B cell (primary cell): ENCODE measurements around the gene F12. TPM values are rescaled to one million over a fixed set of nuclear protein-coding genes. Genes with fewer than 3 reads are reported as not detected.
A peak's percentile ranks its signal among the peaks of the same experiment; 100 is the strongest.

Experiments
- ATAC-seq: fragments of 200-7000 bp; cut with Tn5 transposase; one replicate; pipeline ENCODE4 v1.10.0; 2021; ENCODE audit warnings: low read depth, mild to moderate bottlenecking, moderate number of reproducible peaks, moderate library complexity
- CTCF ChIA-PET: fragments of 350-600 bp; sonication (Branson Sonifier 250); formaldehyde crosslinking; loops from one replicate; lab custom pipeline; 2021; ENCODE audit warnings: antibody characterized with exemption, inconsistent platforms; lab: Charles Lee
- POLR2A ChIA-PET: fragments of 350-600 bp; sonication (Branson Sonifier 250); formaldehyde crosslinking; loops from one replicate; lab custom pipeline; 2021; ENCODE audit warnings: antibody characterized with exemption; lab: Charles Lee
- DNase-seq: peaks from one replicate; pipeline ENCODE4 v3.0.0; 2013
- H2AFZ ChIP-seq: 2 replicates; pipeline ENCODE4 v1.6.1; 2012; ENCODE audit warnings: mild to moderate bottlenecking, low read depth, low read length; ENCODE audit not compliant: insufficient read depth, poor library complexity, severe bottlenecking
- H3K27ac ChIP-seq, 2 donors: 1 replicate in 1 of 2; 2 replicates in 1 of 2; pipeline ENCODE4 v1.5.1; 2012 to 2013; ENCODE audit warnings: low read length in 2 of 2, mild to moderate bottlenecking in 2 of 2, moderate library complexity in 1 of 2
- H3K27me3 ChIP-seq, 4 experiments: fragments of 200-600 bp in 1 of 4; sonication (generic) in 1 of 4; replicated peaks in 1 of 4; 1 replicate in 2 of 4; 2 replicates in 2 of 4; pipeline versions ENCODE4 v1.6.1 to v1.7.0; 2013 to 2016; ENCODE audit warnings: low read length in 3 of 4, mild to moderate bottlenecking in 2 of 4, mixed read lengths in 1 of 4, moderate library complexity in 1 of 4; ENCODE audit not compliant: insufficient read depth in 4 of 4, control insufficient read depth in 3 of 4; ENCODE audit errors: control extremely low read depth in 1 of 4
- H3K36me3 ChIP-seq, 2 experiments: replicated peaks in 1 of 2; 1 replicate in 1 of 2; 2 replicates in 1 of 2; pipeline versions ENCODE4 v1.6.1 to v1.7.1; 2013; ENCODE audit warnings: low read length in 1 of 2; ENCODE audit not compliant: insufficient read depth in 2 of 2, control insufficient read depth in 1 of 2; ENCODE audit errors: control extremely low read depth in 1 of 2, extremely low read depth in 1 of 2
- H3K4me1 ChIP-seq, 2 donors: fragments of 200-600 bp in 1 of 2; sonication (generic) in 1 of 2; 1 replicate in 1 of 2; 2 replicates in 1 of 2; pipeline versions ENCODE4 v1.5.1 to v1.6.1; 2013 to 2017; ENCODE audit warnings: low read length in 2 of 2; ENCODE audit not compliant: control insufficient read depth in 2 of 2, insufficient read depth in 2 of 2
- H3K4me2 ChIP-seq: replicated peaks from 2 replicates; pipeline ENCODE3; 2012; ENCODE audit warnings: mild to moderate bottlenecking, low read depth, low read length; ENCODE audit not compliant: poor library complexity, severe bottlenecking
- H3K4me3 ChIP-seq, 5 experiments: fragments of 200-600 bp in 1 of 5; sonication (generic) in 1 of 5; 1 replicate in 3 of 5; 2 replicates in 2 of 5; pipeline versions ENCODE4 v1.5.1 to v1.7.0; 2011 to 2016; ENCODE audit warnings: low read length in 4 of 5, mild to moderate bottlenecking in 4 of 5, low read depth in 2 of 5, control low read depth in 1 of 5, moderate library complexity in 1 of 5; ENCODE audit not compliant: insufficient read depth in 1 of 5; ENCODE audit errors: control extremely low read depth in 1 of 5, extremely low read depth in 1 of 5
- H3K79me2 ChIP-seq: fragments of 200-600 bp; sonication (generic); one replicate; pipeline ENCODE4 v1.6.0; 2016; ENCODE audit warnings: low read length; ENCODE audit not compliant: control insufficient read depth, insufficient read depth
- H3K9ac ChIP-seq: fragments of 200-600 bp; sonication (generic); 2 replicates; pipeline ENCODE4 v1.6.1; 2017; ENCODE audit warnings: mild to moderate bottlenecking, low read length, moderate library complexity
- H3K9me3 ChIP-seq, 3 donors: one replicate each; pipeline versions ENCODE4 v1.6.1 to v1.7.1; 2013; ENCODE audit warnings: low read length in 2 of 3; ENCODE audit not compliant: control insufficient read depth in 2 of 3, insufficient read depth in 1 of 3; ENCODE audit errors: control extremely low read depth in 1 of 3
- H4K20me1 ChIP-seq: 2 replicates; pipeline ENCODE4 v1.6.0; 2012; ENCODE audit warnings: mild to moderate bottlenecking, low read length; ENCODE audit not compliant: insufficient read depth, control insufficient read depth, poor library complexity, severe bottlenecking
- H3K27ac Mint-ChIP-seq: one replicate; pipeline ENCODE4 v1.8.0; 2021; ENCODE audit warnings: mixed read lengths
- H3K27me3 Mint-ChIP-seq: one replicate; pipeline ENCODE4 v1.8.0; 2021; ENCODE audit warnings: mixed read lengths
- H3K4me1 Mint-ChIP-seq: one replicate; pipeline ENCODE4 v1.8.0; 2021; ENCODE audit warnings: mixed read lengths
- H3K4me3 Mint-ChIP-seq: one replicate; pipeline ENCODE4 v1.8.0; 2021; ENCODE audit warnings: mixed read lengths
- H3K9me3 Mint-ChIP-seq: one replicate; pipeline ENCODE4 v1.8.0; 2022; ENCODE audit warnings: mixed read lengths; ENCODE audit not compliant: insufficient read depth
- CTCF ChIP-seq: fragments of 200-600 bp; IDR thresholded peaks from one replicate; pipeline ENCODE4 v1.8.0; 2022; ENCODE audit warnings: antibody characterized with exemption, mild to moderate bottlenecking
- EZH2 ChIP-seq: IDR thresholded peaks from 2 replicates; pipeline ENCODE4 v1.6.1; 2012; ENCODE audit warnings: borderline replicate concordance, low read depth, mild to moderate bottlenecking, moderate library complexity, low read length; ENCODE audit not compliant: insufficient read depth, poor library complexity, severe bottlenecking
- WGBS: methylation state at CpG from one replicate; pipeline ENCODE4 v1.1.5; 2013; ENCODE audit warnings: missing lambda C conversion rate; ENCODE audit not compliant: insufficient coverage; 5-methylcytosine and 5-hydroxymethylcytosine counted together
- intact Hi-C: fragments of 100-400 bp; cut with micrococcal nuclease; formaldehyde crosslinking; loops from one replicate; pipeline ENCODE4 v1.10.0; 2022
- polyA plus RNA-seq: library from polyadenylated mRNA; depleted of rRNA; stranded (reverse); fragments of >200 nt; gene quantifications from 2 replicates; pipeline ENCODE4 v1.2.3, GENCODE V29; 2012
- total RNA-seq, 2 donors: library from RNA; stranded (reverse); fragments of 120-200 nt in 1 of 2; gene quantifications; 1 replicate in 1 of 2; 2 replicates in 1 of 2; pipeline versions ENCODE4 v1.2.3 to v1.2.4, GENCODE V29; 2013 to 2022

The F12 gene
- total and polyA plus RNA-seq, 2 donors (not counting 1 experiment from before 2014, with no cell fraction given): 3.1 TPM; not detected in 1

- H3K9me3 Mint-ChIP-seq: no peaks in the 10 kb centered on the region
- H3K4me3 Mint-ChIP-seq: no peak within 1 kb of the TSS
- Histone ChIP-seq H3K4me1 (peaks cover 25 to 33% of the 10 kb centered on the region in 2 donors), H3K27me3 (peaks cover 0 to 40% (median 9%) of the 10 kb centered on the region in 4 experiments), H3K4me2 (no peak within 1 kb of the TSS), H2AFZ (no peak within 1 kb of the TSS), H4K20me1 (no peaks in the 10 kb centered on the region), H3K79me2 (no peaks in the 10 kb centered on the region), H3K9me3 (peaks cover 0 to 19% (median 0%) of the 10 kb centered on the region in 3 donors), H3K36me3 (no peaks in the 10 kb centered on the region), H3K9ac (no peak within 1 kb of the TSS), H3K27ac (no peak within 1 kb of the TSS), H3K4me3 (no peak within 1 kb of the TSS)
- ATAC-seq (no peak), DNase-seq (peak; percentile 19)
- WGBS: 83% methylated on average over 76 of the region's 92 CpGs
- intact Hi-C loops: loop anchor here (10.0 kb wide), 2 partner anchors 205 to 285 kb away; partner anchors contain the start of gene B4GALT7
- peaks cover 26% of the 10 kb centered on the region for H3K4me1 Mint-ChIP-seq
- H3K27me3 Mint-ChIP-seq: peaks cover 14% of the 10 kb centered on the region
- H3K27ac Mint-ChIP-seq: no peak within 1 kb of the TSS
- ChIA-PET CTCF (interaction anchor here (6.1 to 12.7 kb wide), 2 partner anchors 9 to 48 kb away, joined by 146 to 628 read pairs; partner anchors contain the start of gene PRR7), POLR2A (interaction anchor here (0.8 kb wide), 1 partner anchor 55 kb away, joined by 3 read pairs; no protein-coding TSS in a partner anchor)
- TF ChIP-seq EZH2 (no peak), CTCF (no peak)
These were observed 9.1 kb downstream of the F12 start, which contains the start of gene PFN3 for GRCh38 chr5:177399997-177400868. TSS of gene PFN3 (minus strand) at chr5:177400661. CDS start at chr5:177400576, 85 bp downstream.
